D341Med (cell line): Measurements from ENCODE around the gene MX2.

Experiments
- DNase-seq: peaks from one replicate; pipeline ENCODE4 v3.0.0; 2012; ENCODE audit warnings: low spot score

MX2 gene

GRCh38 chr21:41365377-41366107 is 3.7 kb downstream of the MX2 start:
- DNase-seq = no peak

DNA sequence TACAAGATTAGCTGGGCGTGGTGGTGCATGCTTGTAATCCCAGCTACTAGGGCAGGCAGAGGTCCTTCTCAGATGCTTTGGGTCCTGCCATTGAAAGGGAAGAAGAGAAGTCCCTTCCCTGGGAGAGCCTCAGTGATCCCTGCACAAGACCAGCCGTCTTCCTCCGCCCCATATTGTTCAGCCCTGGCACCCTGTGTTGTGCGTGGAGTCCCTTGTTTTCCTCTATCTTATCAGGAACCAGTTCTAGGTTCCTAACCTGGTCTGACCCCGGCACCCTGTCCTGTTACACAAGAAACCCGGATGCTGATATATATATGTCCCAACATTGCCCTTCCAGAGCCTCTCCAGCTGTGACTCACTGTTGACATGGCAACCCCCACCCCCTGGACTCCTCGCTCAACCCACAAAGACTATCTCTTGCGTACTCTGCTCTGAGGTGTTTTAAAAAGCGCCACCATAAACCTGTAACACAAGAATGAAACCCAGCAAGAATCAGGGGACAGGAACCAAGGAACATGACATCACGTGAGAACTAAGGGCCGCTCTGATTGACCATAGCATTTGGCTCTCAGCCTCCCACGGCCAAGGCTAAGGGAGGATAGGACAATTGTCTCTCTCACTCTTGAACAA is 4.8 kb downstream of the MX2 start:
- DNase-seq = no peak

- no peak for DNase-seq
Measured at GRCh38 chr21:41367301-41367944, 5.6 kb downstream of the MX2 start.

DNA sequence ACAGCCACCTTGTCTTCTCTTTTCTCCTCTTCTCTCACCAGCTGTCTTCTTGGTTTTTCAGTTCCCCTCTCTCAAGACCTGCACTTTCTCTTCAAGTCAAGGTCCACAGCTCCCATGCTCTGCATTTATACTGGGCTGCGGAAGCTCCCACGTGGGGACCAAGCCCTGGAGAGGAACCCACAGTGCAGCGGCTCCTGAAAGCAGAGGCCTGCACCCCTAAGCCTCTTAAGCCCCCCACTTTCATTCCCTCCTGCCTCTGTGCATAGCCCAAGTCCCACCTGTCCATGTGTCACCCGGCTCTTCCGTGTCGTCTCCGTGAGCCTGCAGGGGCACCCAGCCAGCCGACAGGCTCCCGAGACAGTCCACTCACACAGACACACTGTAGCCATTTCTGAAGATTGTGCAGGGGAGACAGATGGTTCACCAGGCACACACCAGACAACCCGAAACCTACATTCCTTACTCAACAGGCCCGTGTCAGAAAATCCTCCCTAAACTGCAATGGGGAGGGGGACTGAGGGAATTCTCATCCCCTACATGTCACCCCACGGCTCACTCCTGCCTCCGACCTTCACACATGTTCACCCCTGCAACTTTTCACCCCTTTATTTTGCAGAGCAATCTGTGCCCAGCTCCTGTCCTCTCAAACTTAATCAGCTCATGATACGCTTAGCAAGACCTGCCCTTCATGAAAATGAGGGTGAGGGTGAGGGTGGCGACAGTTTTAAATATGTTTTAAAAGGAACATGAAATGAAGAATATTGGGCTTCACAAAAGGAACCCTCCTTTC is 6.3 kb downstream of the MX2 start:
- no peak for DNase-seq

DNA sequence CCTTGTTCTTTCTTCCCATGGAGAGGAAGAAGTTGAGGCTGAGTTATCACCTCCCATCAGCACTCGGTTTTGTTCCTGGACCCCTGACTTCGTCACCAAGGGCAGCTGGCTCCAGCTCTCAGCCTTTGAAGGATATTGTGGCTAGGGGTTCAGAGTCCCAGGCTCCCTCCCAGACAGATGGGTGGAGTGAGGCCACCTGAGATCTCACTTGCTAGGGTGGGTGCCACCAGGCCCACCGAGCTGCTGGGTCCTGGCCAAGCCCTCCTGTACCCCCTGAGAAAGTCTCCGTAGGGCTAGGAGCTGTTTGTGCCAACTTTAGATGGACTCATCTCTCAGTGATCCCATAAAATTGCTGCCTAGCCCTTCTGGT is 6.9 kb downstream of the MX2 start:
- DNase-seq = no peak

GRCh38 chr21:41369105-41369919 is 7.5 kb downstream of the MX2 start:
- DNase-seq = no peak

- no peak for DNase-seq
Measured at GRCh38 chr21:41369920-41370839, 8.4 kb downstream of the MX2 start.

- no peak for DNase-seq
Measured at GRCh38 chr21:41370840-41371684, 9.2 kb downstream of the MX2 start.

DNA sequence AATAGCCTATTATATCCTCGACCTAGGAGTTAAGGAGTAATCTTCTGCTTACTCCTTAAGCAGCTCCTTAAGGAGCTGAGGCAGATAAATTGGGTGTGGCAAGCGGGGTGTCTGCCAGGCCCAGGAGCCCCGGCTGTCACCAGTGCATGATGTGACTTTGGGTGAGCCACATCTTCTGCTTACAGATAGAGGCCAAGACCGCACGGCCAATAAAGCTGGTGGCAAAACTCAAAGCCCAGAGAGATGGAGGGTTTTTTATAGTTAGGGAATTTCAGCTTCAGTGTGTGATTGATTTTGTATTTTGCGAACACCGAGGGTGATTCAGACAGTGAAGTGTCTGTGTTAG is 9.8 kb downstream of the MX2 start:
- no peak for DNase-seq

DNA sequence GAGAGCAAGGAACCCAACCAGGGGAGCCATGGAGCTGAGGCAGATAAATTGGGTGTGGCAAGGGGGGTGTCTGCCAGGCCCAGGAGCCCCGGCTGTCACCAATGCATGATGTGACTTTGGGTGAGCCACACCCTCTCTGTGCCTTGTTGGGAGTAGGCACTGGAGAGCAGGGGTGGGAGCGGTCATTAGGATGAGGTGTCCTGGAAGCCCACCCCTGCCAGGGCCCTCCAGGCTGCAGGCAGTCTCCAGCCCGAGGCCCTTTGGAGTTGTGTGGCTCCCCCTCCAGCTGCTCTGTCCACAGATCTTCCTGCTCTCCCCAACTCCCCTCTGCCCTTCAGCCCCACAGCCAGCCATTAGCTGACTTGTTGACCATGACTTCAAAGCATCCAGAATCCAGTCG is 11.4 kb downstream of the MX2 start:
- no peak for DNase-seq

DNA sequence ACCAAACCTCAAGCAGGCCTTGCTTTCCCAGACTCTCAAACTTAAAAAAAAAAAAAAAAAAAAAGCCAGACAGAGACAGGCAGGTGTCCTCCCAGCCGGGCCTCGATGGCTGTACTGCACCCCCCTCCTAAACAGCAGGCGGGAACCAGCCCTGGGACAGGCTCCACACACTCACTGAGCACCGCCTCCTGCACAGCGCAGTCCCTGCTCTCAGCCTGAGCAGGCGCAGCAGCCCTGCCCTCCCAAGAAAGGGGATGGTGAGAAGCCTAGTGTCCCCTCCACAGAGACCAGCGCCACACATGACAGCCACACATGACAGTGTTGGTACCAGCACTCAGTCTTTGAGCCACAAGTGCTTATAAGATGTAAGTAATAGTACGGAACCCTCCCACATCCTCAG is 11.9 kb downstream of the MX2 start:
- DNase-seq = no peak

DNA sequence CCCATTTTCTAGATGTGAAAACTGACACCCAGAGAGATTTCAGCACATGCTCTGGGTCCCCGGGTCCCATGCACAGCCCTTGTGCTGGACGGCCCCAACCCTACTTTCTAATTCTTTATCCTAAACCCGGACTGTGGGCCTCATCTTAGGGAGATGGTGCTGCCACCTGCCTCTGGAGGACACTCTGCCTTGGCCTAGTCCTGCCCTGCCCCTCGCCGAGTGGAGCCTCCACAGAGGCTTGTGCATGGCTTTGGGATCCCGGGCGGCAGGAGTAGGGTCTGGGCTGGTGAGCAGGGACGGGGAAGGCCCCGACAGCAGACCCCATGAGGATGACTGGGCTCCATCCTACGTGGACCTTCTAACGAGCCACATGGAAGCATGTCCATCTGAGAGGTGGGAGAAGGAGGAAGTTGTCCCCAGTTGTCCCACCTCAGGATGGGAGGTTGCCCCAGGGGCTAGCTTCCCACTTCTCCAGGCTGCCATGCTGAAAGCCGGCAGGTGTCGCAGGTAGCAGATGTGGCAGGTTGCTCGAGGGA is 12.4 kb downstream of the MX2 start:
- DNase-seq = no peak

DNA sequence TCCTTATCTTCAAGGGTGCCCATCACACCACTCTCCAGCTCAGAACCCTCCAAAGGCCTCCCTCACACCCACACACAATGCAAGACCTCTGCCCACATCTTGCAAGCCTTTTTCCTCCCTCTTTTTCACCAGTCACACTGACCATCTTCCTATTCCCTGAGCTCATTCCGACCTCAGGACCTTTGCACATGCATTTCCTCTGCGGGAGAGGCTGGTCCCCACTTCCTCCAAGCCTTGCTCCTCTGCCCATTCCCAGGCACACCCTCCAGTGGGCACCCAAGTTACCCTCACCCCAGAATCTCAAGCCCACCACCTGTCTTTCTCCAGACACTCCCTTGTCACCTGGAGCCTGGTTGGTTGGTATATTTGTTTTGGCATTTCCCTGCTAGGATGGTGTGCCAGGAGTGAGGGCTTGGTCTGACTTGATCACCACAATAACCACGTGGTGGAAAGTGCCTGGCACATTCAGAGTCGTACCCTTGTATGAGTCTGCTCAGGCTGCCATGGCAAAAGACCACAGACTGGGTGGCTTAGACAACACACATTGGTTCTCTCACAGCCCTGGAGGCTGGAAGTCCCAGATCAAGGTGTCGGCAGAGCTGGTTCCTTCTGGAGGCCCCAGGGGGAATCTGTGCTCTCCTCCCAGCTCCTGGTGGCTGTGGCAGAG is 13.2 kb downstream of the MX2 start:
- DNase-seq = no peak

DNA sequence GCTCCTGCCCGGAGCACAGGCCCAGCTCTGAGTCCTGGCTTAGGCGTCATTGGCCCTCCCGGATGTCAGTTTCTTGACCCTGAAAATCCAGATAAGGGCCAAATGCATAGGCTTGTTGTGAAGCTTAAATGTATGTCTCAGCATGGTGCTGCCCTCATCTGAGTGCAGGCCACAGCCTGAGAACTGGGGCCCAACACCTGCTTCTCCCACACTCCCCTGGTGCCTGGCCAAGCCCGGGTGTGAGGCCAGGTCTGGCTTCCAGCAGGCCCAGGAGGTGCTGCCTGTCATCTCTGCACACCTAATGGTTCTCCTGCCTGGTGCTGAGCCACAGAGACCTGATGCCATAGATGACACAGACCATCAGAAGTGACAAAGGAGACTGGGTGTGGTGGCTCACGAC is 14.0 kb downstream of the MX2 start:
- no peak for DNase-seq

DNA sequence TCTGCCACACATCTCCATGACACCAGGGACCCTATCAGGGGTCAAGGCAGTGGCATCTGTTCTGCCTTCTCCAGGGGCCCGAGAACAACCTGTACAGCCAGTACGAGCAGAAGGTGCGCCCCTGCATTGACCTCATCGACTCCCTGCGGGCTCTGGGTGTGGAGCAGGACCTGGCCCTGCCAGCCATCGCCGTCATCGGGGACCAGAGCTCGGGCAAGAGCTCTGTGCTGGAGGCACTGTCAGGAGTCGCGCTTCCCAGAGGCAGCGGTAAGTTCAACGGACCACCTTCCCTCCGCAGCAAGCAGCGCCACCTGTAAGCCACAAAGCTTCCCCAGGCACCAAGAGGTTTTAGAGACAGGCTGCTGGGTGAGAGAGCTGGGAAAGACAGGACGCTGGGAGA is 15.9 kb downstream of the MX2 start:
- no peak for DNase-seq

DNA sequence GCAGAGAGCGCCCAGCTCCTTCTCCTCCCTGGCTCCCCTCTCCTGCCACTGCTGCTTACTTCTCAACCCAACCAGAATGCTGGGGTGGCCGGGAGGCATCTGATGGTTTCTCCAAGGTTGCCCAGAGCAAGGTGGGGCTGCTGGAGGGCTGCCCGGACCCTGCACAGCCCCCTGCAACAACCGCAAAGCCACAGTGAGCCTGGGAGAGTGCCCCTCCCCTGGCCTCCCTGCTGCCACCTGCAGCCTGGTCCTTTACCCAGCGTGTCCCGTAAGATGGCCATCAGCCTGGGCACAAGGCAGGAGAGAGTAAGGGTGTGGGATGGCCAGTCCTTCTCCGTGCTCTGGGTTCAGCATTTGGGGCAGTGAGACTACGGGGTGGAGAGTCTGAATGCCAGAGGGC is 17.0 kb downstream of the MX2 start:
- no peak for DNase-seq

DNA sequence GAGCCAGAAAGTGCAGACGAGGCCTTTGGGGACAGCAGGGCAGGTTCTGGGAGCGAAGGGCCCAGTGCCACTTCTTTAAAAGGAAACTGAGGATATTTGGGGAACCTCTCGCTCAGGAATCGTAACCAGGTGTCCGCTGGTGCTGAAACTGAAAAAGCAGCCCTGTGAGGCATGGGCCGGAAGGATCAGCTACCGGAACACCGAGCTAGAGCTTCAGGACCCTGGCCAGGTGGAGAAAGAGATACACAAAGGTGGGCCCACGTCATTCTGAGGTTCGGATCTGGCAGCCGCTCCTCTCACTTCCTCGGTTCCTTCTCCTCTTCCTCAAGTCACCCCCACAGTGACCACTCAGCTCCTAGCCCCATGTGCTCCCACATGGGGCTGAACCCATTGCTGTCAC is 18.1 kb downstream of the MX2 start:
- DNase-seq = no peak

DNA sequence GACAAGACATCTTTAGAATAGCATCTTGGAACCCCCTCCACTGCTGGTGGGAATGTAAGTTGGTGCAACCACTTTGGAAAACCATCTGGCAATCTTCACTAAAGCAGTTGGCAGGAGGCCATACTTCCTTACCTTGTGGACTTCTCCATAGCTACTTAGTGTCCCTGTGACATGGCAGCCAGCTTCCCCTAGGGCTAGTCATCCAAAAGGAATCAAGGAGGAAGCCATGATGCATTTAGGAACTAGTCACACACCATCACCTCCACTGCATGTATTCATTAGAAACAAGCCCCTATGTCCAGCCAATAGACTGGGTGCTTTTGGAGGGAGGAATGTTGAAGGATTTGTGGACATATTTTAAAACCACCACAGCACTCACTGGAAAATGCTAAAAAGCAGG is 19.9 kb downstream of the MX2 start:
- DNase-seq = no peak
